Measurements from ENCODE around the gene CTBP2.

Gene CTBP2

DNA sequence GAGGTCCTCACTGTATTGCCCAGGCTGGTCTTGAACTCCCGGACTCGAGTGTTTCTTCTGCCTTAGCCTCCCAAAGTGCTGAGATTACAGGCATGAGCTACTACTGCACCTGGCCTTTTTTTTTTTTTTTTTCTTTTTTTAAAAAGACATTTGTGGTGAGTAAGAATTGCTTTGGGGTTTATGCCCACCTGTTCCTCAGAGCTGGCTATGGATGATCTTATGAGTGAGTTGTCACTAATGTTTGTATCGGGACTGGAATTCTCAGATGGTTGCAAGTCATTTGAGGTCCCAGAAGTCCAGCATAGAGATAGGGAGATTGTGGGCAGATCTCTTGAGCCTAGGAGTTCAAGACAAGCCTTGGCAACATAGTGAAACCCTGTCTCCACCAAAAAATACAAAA is 183.2 kb downstream of the CTBP2 start:
- DNase-seq (ENCODE audit: low read depth): no peak

DNA sequence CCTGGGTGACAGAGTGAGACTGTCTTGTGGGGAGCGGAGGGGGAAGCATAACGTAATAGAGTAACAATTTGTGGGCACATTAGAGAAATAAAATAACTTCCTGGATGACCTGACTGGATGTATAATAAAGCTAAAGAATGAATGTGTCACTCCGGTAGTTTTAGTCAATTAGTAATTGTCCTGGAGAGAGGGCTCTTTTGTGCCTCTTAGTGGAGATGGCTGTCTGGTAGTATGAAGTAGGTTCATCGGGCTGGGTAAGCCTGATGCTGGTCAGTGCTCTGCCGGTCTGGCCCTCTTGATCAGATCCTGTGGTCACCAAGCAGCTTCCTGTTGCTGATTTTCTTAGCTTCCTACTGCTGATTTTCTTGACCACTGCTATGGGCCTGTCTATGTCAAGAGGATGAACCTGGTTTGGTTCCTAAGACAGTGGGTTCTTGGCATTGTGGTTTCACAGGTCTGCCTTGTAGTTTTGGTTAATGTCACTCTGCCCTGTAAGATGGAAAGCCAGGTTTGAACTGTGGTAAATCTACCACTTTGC is 184.3 kb downstream of the CTBP2 start:
- DNase-seq (ENCODE audit: low read depth): no peak

DNA sequence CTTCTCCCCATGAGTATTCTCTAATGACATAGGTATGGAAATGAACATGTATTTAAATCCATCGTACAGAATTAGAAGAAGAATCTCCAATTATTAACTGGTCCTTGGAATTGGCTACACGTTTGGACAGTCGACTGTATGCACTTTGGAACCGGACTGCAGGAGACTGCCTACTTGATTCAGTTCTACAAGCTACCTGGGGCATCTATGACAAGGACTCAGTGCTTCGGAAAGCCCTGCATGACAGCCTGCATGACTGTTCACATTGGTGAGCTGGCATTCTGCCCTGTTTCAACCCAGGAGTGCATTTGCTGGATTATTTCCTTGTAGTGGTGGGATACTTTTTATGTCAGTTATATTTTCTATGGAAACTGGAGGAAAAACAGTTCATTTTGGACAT is 186.2 kb downstream of the CTBP2 start:
- no peak for DNase-seq (ENCODE audit: low read depth)

DNA sequence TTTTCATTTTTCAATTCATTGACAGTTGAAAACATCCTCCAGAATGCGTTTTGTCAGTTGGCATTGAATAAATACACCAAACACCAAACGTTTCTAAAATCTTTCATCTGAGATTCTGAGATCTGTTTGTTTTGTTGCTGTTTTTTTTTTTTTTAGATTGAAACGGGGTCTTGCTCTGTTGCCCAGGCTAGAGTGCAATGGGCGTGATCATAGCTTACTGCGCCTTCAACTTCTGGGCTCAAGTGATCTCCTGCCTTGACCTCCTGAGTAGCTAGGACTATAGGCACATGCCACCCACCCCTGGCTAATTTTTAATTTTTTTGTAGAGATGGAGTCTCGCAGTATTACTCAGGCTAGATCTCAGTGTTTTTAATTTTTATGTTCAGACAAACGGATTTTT is 187.7 kb downstream of the CTBP2 start:
- no peak for DNase-seq (ENCODE audit: low read depth)

DNA sequence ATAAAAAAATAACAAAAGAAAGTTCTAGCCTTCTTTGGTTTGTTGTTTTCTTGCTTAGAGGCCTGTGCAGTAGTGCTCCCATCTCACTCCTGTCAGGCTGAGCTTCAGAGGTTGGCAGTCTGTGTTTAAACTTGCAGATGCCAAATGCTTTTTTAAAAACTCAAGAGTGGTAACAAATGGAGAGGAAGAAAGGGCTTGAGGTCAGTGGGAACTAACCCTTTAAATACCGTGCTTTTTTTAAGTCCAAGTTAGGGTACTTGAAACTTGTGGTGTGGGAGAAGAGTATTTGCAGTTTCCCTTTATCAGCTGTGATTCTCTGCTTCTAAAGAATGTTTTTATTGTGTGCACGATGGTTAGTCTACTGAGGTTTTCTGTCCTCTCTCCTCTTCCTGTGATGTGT is 189.1 kb downstream of the CTBP2 start:
- DNase-seq (ENCODE audit: low read depth): no peak

DNA sequence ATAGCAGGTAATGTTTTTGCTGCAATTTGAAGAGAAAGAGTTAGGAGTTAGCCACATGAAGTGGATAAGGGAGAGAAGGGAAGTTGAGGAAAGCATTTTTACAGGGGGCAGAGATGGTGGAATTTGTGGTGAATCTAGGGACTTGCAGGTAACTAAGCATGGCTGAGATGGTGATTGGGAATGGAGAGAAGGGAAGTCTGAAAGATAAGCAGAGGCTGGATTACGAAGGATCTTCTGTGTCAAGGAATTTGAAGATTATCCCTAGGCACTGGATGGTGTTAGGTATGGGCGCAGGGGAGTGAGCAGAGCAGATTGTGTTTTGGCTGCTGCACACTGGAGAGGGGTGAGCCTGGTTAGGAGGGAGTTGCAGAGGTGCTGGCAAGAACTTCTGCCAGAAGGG is 193.1 kb downstream of the CTBP2 start:
- DNase-seq (ENCODE audit: low read depth): no peak

DNA sequence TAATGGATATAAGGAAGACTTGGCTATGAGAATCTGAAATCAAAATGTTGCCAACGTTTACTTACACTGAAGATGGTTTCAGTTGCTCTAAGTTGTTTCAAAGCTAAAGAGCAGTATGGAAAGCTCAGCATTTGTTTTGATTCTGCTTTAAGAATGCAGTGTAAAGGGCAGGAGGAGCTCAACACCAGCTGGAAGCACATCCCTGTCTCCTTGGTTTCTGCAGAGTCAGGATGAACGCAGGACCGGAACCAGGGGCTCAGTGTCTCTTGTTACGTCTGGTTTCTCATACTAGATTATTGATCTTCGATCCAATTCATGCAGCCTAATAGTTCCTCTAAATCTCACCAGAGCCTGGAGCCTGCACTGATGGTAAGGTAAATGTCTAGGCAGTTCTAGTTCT is 194.4 kb downstream of the CTBP2 start:
- no peak for DNase-seq (ENCODE audit: low read depth)

DNA sequence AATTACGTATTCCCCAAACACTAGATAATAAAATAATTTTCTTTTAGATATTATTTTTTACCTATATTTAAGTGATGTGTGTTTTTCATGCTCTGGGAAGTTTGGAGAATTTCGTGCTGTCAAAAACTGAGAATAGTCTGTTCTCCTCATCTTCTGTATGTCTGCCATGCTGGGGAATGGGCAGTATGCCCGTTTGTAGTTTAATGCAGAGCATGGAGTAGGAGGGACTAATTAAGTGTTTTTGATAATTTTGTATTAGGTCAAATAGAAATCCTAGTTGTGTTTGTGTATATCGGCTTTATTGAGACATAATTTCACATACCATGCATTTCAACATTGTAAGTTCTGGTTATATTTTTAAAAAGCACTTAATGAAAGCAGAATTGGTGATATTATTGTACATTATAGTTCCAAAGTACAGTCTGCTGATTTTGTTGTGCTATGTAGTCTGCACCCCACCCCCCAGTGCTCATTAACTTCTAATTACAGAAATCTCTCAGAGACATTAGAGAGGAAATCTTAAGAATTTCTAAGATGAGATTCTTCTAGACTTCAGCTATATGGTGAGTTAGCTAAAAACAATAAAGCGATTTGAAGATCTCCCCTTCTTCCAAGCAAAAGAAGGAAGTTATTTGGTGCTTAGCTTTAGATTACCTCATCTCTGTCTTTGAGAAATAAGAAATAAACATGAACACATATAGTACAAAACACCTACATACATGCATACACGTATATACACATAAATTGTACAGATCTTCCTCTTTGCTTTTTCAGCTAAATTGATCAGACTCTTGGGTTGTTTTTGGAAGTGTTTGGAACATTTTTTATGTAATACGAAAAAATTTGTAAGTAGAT is 196.3 kb downstream of the CTBP2 start:
- no peak for DNase-seq (ENCODE audit: low read depth)

DNA sequence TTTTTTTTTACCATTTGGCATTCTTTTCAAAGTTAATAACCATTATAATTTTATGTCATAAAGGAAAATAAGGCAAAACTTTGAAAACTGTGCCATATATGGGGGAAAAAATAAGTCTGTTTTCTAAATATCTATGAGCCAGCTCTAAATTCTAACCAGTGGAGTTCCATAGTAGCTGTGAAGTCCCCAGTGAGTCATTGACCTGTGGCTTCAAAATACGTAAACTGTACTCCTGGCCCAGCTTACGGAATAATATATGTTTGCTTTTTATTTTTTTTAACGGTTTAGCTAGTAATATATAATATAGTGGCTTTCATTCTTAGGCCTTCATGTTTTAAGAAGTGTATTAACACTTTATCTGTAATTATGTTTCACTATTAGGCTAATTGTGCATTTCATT is 197.9 kb downstream of the CTBP2 start:
- no peak for DNase-seq (ENCODE audit: low read depth)

DNA sequence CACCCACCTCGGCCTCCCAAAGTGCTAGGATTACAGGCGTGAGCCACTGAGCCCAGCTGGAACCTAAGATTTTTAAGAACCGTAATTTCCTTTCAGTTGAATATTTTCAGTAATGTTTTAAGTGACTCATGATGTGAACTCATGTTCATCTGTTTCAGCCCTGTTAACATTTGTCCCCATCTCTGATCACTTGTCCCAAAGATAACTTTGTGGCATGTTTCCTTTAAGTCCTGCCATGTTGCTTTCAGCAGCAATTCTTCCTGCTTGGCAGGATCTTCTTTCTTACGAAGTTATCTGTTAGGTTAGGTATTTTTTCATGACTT is 199.2 kb downstream of the CTBP2 start:
- DNase-seq (ENCODE audit: low read depth): no peak

DNA sequence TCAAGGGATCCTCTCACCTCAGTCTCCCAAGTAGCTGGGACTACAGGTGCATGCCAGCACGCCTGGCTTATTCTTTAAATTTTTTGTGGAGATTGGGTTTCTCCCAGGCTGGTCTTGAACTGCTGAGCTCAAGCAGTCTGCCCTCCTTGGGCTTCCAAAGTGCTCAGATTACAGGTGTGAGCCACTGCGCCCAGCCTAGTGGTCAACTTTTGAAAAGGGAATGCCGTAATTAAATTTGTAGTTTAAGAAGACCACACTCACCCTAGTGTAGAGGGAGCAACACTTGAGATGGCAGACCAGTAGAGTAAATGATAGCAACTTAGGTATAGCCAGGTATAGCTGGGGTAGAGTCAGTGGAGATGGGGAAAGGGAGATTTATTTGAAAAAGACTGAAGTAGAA is 200.8 kb downstream of the CTBP2 start:
- no peak for DNase-seq (ENCODE audit: low read depth)

DNA sequence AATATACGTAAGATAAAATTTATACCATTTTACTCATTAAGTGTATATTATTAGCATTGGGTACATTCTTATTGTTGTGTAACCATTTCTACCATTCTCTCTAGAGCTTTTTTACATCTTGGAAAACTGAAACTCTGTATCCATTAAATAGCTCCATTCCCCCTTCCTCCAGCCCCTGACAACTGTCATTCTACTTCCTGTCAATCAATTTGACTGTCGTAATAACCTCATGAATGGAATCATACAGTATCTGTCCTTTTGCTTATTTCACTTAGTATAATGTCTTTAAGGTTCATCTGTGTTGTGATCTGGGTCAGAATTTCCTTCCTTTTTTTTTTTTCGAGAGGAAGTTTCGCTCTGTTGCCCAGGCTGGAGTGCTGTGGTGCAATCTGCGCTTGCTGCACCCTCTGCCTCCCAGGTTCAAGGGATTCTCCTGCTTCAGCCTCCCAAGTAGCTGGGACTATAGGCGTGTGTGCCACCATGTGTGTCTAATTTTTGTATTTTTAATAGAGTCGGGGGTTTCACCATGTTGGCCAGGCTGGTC is 202.9 kb downstream of the CTBP2 start:
- DNase-seq (ENCODE audit: low read depth): no peak

DNA sequence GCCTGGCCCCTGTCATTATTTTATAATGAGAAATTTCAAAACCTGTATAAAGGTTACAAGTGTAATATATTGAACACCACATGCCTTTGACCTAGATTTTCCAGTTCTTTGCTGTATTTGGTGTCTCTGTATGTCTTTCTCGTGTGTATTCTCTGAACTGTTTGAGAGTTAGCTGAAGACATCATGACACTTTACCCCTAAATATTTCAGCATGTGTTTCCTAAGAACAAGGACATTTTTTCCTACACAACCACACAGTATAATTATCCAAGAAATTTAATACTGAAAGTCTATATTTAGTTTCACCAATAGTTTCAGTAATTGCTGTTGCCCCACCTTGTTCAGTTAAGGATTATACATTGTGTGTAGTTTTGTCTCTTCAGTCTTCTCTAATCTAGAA is 203.6 kb downstream of the CTBP2 start:
- DNase-seq (ENCODE audit: low read depth): no peak

DNA sequence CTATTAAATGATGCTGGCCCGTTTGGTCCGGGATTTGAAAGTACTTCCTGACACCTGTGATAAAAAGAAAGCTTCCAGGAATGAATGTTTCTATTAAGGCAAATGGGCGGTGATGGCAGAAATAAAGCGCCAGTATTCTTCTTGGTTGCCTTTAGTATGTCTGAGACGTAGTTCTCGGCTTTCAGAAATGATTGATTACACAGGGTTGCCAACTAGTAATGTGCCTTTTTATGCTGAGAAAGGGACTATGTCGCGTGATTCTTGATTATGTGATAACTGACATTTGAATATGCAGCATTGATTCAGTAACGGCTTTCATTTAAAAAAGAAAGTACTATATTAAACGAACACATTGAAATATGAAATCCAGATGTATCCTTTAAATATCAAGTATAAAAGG is 204.5 kb downstream of the CTBP2 start:
- DNase-seq (ENCODE audit: low read depth): no peak

DNA sequence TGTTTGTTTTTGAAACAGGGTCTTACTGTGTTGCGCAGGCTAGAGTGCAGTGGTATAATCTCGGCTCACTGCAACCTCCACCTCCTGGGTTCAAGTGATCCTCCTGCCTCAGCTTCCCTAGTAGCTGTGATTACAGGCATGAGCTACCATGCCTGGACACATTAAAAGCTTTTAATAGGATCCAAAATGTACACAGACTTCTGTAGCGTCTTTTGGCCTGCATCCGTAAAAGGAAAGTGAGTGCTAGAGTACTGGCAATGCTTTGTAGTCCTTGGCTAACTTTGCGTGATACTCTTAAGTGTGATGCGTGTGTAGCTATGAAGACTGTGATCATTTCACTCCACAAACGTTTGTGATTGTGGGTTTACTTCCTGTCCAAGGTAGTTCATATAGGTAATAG is 205.1 kb downstream of the CTBP2 start:
- DNase-seq (ENCODE audit: low read depth): no peak

DNA sequence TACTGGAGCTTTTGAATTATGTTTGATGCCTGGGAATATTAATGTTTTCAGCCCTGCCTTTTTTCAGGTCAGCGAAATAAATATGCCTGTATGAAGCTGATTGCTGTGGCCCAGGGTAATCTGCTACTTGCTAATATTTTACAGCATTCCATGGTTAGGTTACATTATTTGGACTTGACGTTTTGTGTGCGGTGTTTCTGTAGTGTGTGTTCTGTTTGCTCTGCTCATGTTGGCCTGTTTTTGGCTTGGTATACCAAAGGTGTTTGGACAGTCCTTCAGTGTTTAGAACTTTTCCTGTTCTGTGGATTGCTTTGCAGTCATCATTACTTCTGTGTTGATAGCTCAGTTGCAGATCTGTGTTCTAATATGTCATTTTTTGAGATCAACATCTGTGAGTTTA is 206.9 kb downstream of the CTBP2 start:
- no peak for DNase-seq (ENCODE audit: low read depth)

DNA sequence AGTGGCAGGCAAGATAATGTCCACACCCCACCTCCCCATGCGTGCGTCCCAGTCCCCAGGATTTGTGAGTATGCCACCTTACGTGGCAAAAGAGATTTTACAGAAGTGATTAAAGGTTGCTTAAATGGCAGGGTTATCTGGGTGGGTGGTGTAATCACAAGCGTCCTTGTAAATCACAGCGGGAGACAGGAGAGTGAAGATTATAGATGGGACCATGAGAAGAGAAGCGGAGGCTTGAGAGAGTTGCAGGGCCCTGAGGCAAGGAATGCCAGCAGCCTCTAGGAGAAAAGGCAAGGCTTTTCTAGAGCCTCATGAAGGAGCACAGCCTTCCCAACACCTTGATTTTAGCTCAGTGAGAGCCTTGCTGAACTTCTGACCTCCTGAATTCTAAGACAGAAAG is 208.2 kb downstream of the CTBP2 start:
- DNase-seq (ENCODE audit: low read depth): no peak

DNA sequence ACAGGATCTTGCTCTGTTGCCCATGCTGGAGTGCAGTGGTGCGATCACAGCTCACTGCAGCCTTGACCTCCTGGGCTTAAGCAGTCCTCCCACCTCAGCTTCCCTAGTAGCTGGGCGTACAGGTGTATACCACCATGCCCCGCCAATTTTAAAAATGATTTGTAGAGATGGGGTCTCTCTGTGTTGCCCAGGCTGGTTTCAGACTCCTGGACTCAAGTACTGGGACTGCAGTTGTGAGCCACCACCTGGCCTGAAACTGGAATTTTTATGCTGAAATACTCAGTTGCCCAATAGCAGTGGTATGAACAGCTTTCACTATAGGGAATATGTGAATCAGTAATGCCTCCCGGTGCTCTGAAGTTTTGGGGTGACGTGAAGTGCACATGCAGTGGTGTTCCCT is 210.8 kb downstream of the CTBP2 start:
- DNase-seq (ENCODE audit: low read depth): no peak

DNA sequence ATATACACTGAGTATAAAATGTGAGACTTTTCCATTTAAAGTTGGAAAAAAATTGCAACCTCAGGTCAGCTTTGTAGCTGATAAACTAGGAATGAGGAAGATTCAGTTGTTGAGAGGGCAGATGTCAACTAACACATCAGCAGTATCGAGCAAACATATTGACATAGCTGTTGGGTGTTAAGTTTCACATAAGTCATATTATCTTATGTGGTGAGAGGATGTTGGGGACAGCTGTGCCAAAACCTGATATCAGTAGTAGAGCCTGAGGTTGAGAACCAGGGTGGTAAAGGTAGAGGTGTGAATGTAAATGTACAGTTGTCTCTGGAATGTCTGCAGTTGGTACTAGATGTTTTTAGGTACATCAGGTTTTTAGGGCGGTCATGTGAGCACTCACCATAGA is 213.4 kb downstream of the CTBP2 start:
- no peak for DNase-seq (ENCODE audit: low read depth)

DNA sequence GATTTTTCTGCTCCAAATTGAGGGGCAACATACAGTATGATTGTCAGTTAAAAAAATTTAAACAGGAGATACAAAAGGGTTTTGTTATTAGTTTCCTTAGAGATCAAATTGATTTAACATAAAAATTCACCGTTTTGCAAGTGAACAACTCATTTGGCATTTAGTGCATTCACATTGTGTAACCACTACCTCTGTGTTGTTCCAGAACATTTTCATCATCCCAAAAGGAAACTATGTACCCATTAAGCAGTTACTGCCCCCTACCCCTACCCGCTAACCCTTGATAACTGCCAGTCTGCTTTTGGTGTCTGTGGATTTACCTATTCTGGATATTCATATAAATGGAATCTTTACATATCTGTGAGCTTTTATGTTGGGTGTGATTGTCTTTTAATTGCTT is 215.4 kb downstream of the CTBP2 start:
- no peak for DNase-seq (ENCODE audit: low read depth)

DNA sequence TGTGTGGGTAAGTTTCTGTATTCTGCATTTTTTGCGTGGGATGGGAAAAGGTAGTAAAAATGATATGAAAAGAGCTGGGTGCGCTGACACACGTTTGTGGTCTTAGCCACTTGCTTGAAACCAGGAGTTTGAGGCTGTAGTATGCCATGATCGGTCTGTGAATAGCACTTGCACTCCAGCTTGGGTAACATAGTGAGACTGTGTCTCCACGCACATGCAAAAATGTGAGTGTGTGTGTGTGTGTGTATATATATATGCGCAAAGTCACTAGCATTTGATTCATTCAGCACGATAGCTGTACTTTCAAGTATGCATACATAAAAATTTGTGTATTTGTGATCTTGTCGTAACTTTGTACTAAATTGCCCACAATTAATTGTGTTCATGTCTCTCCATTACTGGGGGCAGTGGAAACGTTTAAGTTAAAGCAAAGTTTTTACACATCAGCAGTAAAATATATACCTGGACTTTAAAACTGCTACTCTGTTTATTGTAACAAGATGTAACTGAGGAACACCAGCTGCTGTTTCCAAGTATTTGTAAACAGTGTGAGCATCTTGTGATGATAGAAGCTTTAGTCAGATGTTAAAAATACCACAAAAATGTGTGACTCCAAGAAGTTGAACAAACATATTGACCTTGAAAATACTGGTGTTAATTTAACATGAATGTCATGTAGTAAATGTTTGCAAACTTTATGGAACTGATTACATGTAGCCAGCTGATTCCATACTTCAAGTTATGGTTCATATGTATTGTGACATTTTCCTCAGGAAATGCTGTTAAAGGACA is 216.9 kb downstream of the CTBP2 start:
- no peak for DNase-seq (ENCODE audit: low read depth)

DNA sequence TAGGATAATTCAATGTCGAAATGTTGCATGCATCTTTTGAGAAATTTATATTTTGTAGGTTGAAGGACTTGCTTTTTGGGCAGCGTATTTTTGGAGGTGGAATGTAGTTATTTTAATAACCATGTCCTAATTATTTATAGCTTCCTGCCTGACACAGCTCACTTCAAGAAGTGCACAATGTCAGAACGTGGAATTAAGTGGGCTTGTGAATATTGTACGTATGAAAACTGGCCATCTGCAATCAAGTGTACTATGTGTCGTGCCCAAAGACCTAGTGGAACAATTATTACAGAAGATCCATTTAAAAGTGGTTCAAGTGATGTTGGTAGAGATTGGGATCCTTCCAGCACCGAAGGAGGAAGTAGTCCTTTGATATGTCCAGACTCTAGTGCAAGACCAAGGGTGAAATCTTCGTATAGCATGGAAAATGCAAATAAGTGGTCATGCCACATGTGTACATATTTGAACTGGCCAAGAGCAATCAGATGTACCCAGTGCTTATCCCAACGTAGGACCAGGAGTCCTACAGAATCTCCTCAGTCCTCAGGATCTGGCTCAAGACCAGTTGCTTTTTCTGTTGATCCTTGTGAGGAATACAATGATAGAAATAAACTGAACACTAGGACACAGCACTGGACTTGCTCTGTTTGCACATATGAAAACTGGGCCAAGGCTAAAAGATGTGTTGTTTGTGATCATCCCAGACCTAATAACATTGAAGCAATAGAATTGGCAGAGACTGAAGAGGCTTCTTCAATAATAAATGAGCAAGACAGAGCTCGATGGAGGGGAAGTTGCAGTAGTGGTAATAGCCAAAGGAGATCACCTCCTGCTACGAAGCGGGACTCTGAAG is 217.8 kb downstream of the CTBP2 start:
- no peak for DNase-seq (ENCODE audit: low read depth)

All from stromal cell of bone marrow (primary cell).